ENCODE measurements around the gene SLCO4A1. TPM values are rescaled to one million over a fixed set of nuclear protein-coding genes. Genes with fewer than 3 reads are reported as not detected.

SLCO4A1 gene
- total and polyA plus RNA-seq, 12 donors, result 1.5 to 52.7 (median 6.8) TPM

DNA sequence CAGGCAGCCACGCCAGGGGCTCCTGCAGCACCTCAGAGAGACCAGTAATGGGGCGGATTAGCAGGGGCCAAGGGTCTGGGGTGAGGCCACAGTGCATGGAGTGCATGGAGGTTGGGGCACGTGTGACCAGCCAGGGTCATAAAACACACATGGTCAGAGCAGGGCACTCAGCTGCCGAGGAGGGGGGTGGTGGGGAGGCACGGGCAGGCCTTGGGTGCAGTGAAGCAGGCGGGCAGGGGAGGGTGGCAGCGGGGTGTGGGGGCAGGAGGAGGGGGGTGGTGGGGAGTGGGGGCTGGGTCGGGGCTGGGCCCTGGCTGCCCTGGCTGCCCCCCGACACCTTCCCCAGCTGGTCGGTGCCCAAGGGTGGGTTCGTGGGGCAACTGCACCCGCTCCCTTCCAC is 42.7 kb downstream of the SLCO4A1 start:
- Histone ChIP-seq H3K27me3 (peaks cover 0 to 61% (median 32%) of the 10 kb centered on the region in 7 donors), H3K36me3 (no peaks in the 10 kb centered on the region), H3K27ac (no peak overlapping the region), H3K4me1 (peaks cover 0 to 12% (median 0%) of the 10 kb centered on the region in 9 donors), H3K4me3 (no peak overlapping the region), H3K9me3 (peaks cover 0 to 10% (median 0%) of the 10 kb centered on the region in 11 donors)
- 74 to 80% methylated on average over 10 to 12 of the region's 12 CpGs for WGBS, 2 donors
- intact Hi-C loops (cut with DNase I), result no loop called here
- no peak for DNase-seq
- ATAC-seq, result no peak
- TF ChIP-seq, protein P1, sequence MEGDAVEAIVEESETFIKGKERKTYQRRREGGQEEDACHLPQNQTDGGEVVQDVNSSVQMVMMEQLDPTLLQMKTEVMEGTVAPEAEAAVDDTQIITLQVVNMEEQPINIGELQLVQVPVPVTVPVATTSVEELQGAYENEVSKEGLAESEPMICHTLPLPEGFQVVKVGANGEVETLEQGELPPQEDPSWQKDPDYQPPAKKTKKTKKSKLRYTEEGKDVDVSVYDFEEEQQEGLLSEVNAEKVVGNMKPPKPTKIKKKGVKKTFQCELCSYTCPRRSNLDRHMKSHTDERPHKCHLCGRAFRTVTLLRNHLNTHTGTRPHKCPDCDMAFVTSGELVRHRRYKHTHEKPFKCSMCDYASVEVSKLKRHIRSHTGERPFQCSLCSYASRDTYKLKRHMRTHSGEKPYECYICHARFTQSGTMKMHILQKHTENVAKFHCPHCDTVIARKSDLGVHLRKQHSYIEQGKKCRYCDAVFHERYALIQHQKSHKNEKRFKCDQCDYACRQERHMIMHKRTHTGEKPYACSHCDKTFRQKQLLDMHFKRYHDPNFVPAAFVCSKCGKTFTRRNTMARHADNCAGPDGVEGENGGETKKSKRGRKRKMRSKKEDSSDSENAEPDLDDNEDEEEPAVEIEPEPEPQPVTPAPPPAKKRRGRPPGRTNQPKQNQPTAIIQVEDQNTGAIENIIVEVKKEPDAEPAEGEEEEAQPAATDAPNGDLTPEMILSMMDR (IDR thresholded peaks at IDR 0.05), result no peak

DNA sequence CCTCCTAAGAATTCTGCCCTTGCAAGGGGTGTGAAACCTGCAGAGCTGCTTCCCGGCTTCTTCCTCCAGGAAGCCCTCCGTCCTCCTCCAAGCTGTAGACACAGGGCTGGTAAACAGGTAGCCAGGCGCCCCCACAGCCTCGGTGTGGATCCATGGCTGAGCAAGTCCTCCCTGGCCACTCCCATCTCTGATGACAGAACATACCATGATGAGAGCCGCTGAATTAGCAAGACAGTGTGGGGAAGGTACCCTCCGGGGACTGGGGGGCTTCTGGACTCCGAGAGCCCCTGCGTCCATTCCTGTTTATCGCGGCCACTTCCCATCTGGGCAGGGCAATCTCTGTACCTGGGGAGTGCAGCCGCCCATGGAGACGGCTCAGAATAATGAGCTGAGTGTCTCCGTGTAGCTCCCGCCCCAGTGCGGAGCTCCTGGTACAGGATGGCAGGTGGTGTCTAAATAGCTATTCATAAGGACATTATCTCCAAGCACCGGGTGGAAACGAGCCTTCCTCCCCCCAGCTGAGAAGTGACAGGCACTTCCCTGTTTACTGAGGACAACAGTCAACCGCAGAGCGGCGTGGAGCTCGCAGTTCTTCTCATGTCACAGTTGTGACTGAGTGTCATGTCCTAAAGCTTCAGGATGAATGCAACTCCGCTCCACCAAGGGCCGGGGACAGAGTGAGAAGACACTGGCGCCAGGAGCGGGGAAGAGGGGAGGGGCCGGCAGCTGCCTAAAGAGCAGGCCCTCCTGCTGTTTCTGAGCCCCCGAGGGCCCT is 43.7 kb downstream of the SLCO4A1 start:
- H3K27me3 ChIP-seq, result peaks cover 0 to 54% (median 32%) of the 10 kb centered on the region in 7 donors
- intact Hi-C loops (cut with DNase I), result no loop called here
- peak overlapping the region in 1 of 10 donors; percentile 60 for H3K27ac ChIP-seq
- ATAC-seq (peak in 4 of 8 donors; percentile 35 to 69 (median 47)), DNase-seq (peak in 1 of 2 donors; percentile 29)
- H3K36me3 ChIP-seq, result no peaks in the 10 kb centered on the region
- no peaks in the 10 kb centered on the region for H3K9me3 ChIP-seq
- H3K4me1 ChIP-seq, result peaks cover 0 to 12% (median 0%) of the 10 kb centered on the region in 9 donors
- WGBS, 2 donors, result 22 to 29% methylated on average over 27 of the region's 27 CpGs
- TF ChIP-seq, protein P1 (IDR thresholded peaks at IDR 0.05), result no peak
- H3K4me3 ChIP-seq, result no peak overlapping the region

DNA sequence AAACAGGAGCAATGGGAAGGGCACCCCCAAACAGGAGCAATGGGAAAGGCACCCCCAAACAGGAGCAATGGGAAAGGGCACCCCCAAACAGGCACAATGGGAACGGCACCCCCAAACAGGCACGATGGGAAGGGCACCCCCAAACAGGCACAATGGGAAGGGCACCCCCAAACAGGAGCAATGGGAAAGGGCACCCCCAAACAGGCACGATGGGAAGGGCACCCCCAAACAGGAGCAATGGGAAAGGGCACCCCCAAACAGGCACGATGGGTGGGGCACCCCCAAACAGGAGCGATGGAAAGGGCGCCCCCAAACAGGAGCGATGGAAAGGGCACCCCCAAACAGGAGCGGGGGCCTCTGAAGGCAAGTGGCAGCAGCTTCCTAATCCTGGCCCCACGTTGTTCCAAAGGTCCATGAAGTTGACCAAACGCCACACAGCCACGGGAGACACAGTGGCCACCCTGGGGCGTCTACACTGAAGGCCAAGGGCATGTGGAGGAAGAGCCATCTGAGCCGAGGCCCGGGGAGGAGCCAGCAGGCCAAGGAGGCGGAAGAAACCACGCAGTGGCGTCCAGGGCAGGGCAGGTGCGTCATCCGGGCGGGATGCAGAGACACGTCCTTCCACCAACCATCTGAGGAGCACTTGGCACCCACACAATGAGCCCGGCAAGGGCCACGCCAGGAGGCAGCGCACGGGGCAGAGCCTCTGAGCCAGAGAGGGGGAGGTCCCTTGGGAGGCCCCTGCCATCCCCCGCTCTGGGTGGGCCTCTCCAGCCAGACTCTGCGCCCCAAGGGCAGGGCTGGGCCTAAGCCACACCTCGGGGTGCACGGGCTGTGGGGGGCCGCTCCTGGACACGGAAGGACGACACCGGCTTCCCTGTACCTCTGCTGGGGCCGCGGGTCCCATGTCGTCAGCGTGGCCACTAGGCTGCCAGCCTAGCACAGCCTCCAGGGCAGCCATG is 44.8 kb downstream of the SLCO4A1 start:
- peaks cover 0 to 55% (median 36%) of the 10 kb centered on the region in 7 donors for H3K27me3 ChIP-seq
- no peak for ATAC-seq
- intact Hi-C loops (cut with DNase I), result no loop called here

More for the DNA sequence above, 44.8 kb downstream of the SLCO4A1 start:
- TF ChIP-seq, protein P1 (IDR thresholded peaks at IDR 0.05), result no peak
- DNase-seq, result no peak
- H3K4me1 ChIP-seq, result peaks cover 0 to 12% (median 0%) of the 10 kb centered on the region in 9 donors
- whole genome bisulfite sequencing, 2 donors, result 92 to 93% methylated on average over 37 of the region's 37 CpGs
- no peak overlapping the region for H3K4me3 ChIP-seq
- no peaks in the 10 kb centered on the region for H3K9me3 ChIP-seq
- H3K36me3 ChIP-seq, result no peaks in the 10 kb centered on the region
- H3K27ac ChIP-seq, result no peak overlapping the region
